ENCODE results near the gene IKBIP.
"Not testable (repeated sequence)": the region's sequence is repeated elsewhere in the genome, so short reads cannot be mapped to it uniquely, and the experiment has no call there.

IKBIP gene

GRCh38 chr12:98635657-98636323 is 8.8 kb downstream of the IKBIP start:
- Histone ChIP-seq H3K4me3 (ENCODE audit: low read depth in 1 of 2, low read length in 2 of 2) (no peak overlapping the region), H3K27me3 (ENCODE audit: low read depth, low read length) (no peaks in the 10 kb centered on the region), H3K36me3 (ENCODE audit: control insufficient read depth in 1 of 2, insufficient read depth in 2 of 2, low read length in 2 of 2) (no peaks in the 10 kb centered on the region), H3K9me3 (ENCODE audit: control insufficient read depth in 1 of 2, low read length in 2 of 2) (no peaks in the 10 kb centered on the region), H3K27ac (ENCODE audit: low read length) (no peak overlapping the region), H3K4me1 (ENCODE audit: control insufficient read depth in 1 of 2, insufficient read depth in 2 of 2, low read length in 2 of 2) (no peaks in the 10 kb centered on the region)

GRCh38 chr12:98618952-98619351 is 25.6 kb downstream of the IKBIP start:
- Histone ChIP-seq H3K9me3 (ENCODE audit: control insufficient read depth in 1 of 2, low read length in 2 of 2) (no peaks in the 10 kb centered on the region), H3K4me3 (ENCODE audit: low read depth in 1 of 2, low read length in 2 of 2) (no peak overlapping the region), H3K27ac (ENCODE audit: low read length) (peak overlapping the region; percentile 16), H3K4me1 (ENCODE audit: control insufficient read depth in 1 of 2, insufficient read depth in 2 of 2, low read length in 2 of 2) (no peaks in the 10 kb centered on the region), H3K27me3 (ENCODE audit: low read depth, low read length) (no peaks in the 10 kb centered on the region), H3K36me3 (ENCODE audit: control insufficient read depth in 1 of 2, insufficient read depth in 2 of 2, low read length in 2 of 2) (no peaks in the 10 kb centered on the region)

- Histone ChIP-seq H3K4me1 (ENCODE audit: control insufficient read depth in 1 of 2, insufficient read depth in 2 of 2, low read length in 2 of 2) (no peaks in the 10 kb centered on the region), H3K36me3 (ENCODE audit: control insufficient read depth in 1 of 2, insufficient read depth in 2 of 2, low read length in 2 of 2) (no peaks in the 10 kb centered on the region), H3K4me3 (ENCODE audit: low read depth in 1 of 2, low read length in 2 of 2) (no peak overlapping the region), H3K9me3 (ENCODE audit: control insufficient read depth in 1 of 2, low read length in 2 of 2) (no peaks in the 10 kb centered on the region), H3K27ac (ENCODE audit: low read length) (no peak overlapping the region), H3K27me3 (ENCODE audit: low read depth, low read length) (no peaks in the 10 kb centered on the region)
Measured at GRCh38 chr12:98612696-98613334, 31.8 kb downstream of the IKBIP start.

GRCh38 chr12:98610596-98610995 is 34.0 kb downstream of the IKBIP start:
- Histone ChIP-seq H3K27ac (ENCODE audit: low read length) (no peak overlapping the region), H3K9me3 (ENCODE audit: control insufficient read depth in 1 of 2, low read length in 2 of 2) (no peaks in the 10 kb centered on the region), H3K36me3 (ENCODE audit: control insufficient read depth in 1 of 2, insufficient read depth in 2 of 2, low read length in 2 of 2) (no peaks in the 10 kb centered on the region), H3K4me1 (ENCODE audit: control insufficient read depth in 1 of 2, insufficient read depth in 2 of 2, low read length in 2 of 2) (no peaks in the 10 kb centered on the region), H3K27me3 (ENCODE audit: low read depth, low read length) (no peaks in the 10 kb centered on the region), H3K4me3 (ENCODE audit: low read depth in 1 of 2, low read length in 2 of 2) (no peak overlapping the region)

GRCh38 chr12:98606359-98606988 is 38.1 kb downstream of the IKBIP start:
- Histone ChIP-seq H3K4me1 (ENCODE audit: control insufficient read depth in 1 of 2, insufficient read depth in 2 of 2, low read length in 2 of 2) (no peaks in the 10 kb centered on the region), H3K36me3 (ENCODE audit: control insufficient read depth in 1 of 2, insufficient read depth in 2 of 2, low read length in 2 of 2) (peaks cover 24 to 25% of the 10 kb centered on the region in 2 donors), H3K4me3 (ENCODE audit: low read depth in 1 of 2, low read length in 2 of 2) (no peak overlapping the region), H3K9me3 (ENCODE audit: control insufficient read depth in 1 of 2, low read length in 2 of 2) (no peaks in the 10 kb centered on the region), H3K27me3 (ENCODE audit: low read depth, low read length) (no peaks in the 10 kb centered on the region), H3K27ac (ENCODE audit: low read length) (no peak overlapping the region)

- peaks cover 55 to 65% of the 10 kb centered on the region in 2 donors for H3K36me3 ChIP-seq (ENCODE audit: control insufficient read depth in 1 of 2, insufficient read depth in 2 of 2, low read length in 2 of 2)
- no peaks in the 10 kb centered on the region for H3K27me3 ChIP-seq (ENCODE audit: low read depth, low read length)
- H3K4me1 ChIP-seq (ENCODE audit: control insufficient read depth in 1 of 2, insufficient read depth in 2 of 2, low read length in 2 of 2): peaks cover 0 to 5% of the 10 kb centered on the region in 2 donors
- H3K4me3 ChIP-seq (ENCODE audit: low read depth in 1 of 2, low read length in 2 of 2): no peak overlapping the region
- no peak overlapping the region for H3K27ac ChIP-seq (ENCODE audit: low read length)
- H3K9me3 ChIP-seq (ENCODE audit: control insufficient read depth in 1 of 2, low read length in 2 of 2): no peaks in the 10 kb centered on the region
Measured at GRCh38 chr12:98601924-98602323, 42.7 kb downstream of the IKBIP start.

GRCh38 chr12:98597313-98597712 is 47.3 kb downstream of the IKBIP start:
- H3K9me3 ChIP-seq (ENCODE audit: control insufficient read depth in 1 of 2, low read length in 2 of 2); H3K27me3 ChIP-seq (ENCODE audit: low read depth, low read length); H3K27ac ChIP-seq (ENCODE audit: low read length); H3K4me3 ChIP-seq (ENCODE audit: low read depth in 1 of 2, low read length in 2 of 2): not testable (repeated sequence)
- Histone ChIP-seq H3K36me3 (ENCODE audit: control insufficient read depth in 1 of 2, insufficient read depth in 2 of 2, low read length in 2 of 2) (peaks cover 52 to 56% of the 10 kb centered on the region in 2 donors), H3K4me1 (ENCODE audit: control insufficient read depth in 1 of 2, insufficient read depth in 2 of 2, low read length in 2 of 2) (peaks cover 3 to 22% of the 10 kb centered on the region in 2 donors)

GRCh38 chr12:98595243-98595988 is 49.2 kb downstream of the IKBIP start:
- Histone ChIP-seq H3K36me3 (ENCODE audit: control insufficient read depth in 1 of 2, insufficient read depth in 2 of 2, low read length in 2 of 2) (peaks cover 34 to 39% of the 10 kb centered on the region in 2 donors), H3K27ac (ENCODE audit: low read length) (peak overlapping the region; percentile 97), H3K4me1 (ENCODE audit: control insufficient read depth in 1 of 2, insufficient read depth in 2 of 2, low read length in 2 of 2) (peaks cover 3 to 22% of the 10 kb centered on the region in 2 donors), H3K9me3 (ENCODE audit: control insufficient read depth in 1 of 2, low read length in 2 of 2) (no peaks in the 10 kb centered on the region), H3K27me3 (ENCODE audit: low read depth, low read length) (no peaks in the 10 kb centered on the region), H3K4me3 (ENCODE audit: low read depth in 1 of 2, low read length in 2 of 2) (peak overlapping the region; percentile 97 to 99)

GRCh38 chr12:98594050-98594835 is 50.3 kb downstream of the IKBIP start:
- Histone ChIP-seq H3K36me3 (ENCODE audit: control insufficient read depth in 1 of 2, insufficient read depth in 2 of 2, low read length in 2 of 2) (peaks cover 24 to 27% of the 10 kb centered on the region in 2 donors), H3K27ac (ENCODE audit: low read length) (peak overlapping the region; percentile 97)

GRCh38 chr12:98593351-98594049 is 51.1 kb downstream of the IKBIP start, which contains the start of gene SLC25A3:
Gene SLC25A3, plus strand, starts transcription at chr12:98593686. Its CDS starts 293 bp downstream, at chr12:98593979.
- peak within 1 kb of the TSS; percentile 97 for H3K27ac ChIP-seq (ENCODE audit: low read length)
- peaks cover 3 to 22% of the 10 kb centered on the region in 2 donors for H3K4me1 ChIP-seq (ENCODE audit: control insufficient read depth in 1 of 2, insufficient read depth in 2 of 2, low read length in 2 of 2)
- peaks cover 21 to 22% of the 10 kb centered on the region in 2 donors for H3K36me3 ChIP-seq (ENCODE audit: control insufficient read depth in 1 of 2, insufficient read depth in 2 of 2, low read length in 2 of 2)
- peak within 1 kb of the TSS; percentile 97 to 99 for H3K4me3 ChIP-seq (ENCODE audit: low read depth in 1 of 2, low read length in 2 of 2)
- H3K27me3 ChIP-seq (ENCODE audit: low read depth, low read length): no peaks in the 10 kb centered on the region
- H3K9me3 ChIP-seq (ENCODE audit: control insufficient read depth in 1 of 2, low read length in 2 of 2): no peaks in the 10 kb centered on the region

More at GRCh38 chr12:98594050-98594835, 50.3 kb downstream of the IKBIP start:
- Histone ChIP-seq H3K4me1 (ENCODE audit: control insufficient read depth in 1 of 2, insufficient read depth in 2 of 2, low read length in 2 of 2) (peaks cover 3 to 22% of the 10 kb centered on the region in 2 donors), H3K27me3 (ENCODE audit: low read depth, low read length) (no peaks in the 10 kb centered on the region), H3K4me3 (ENCODE audit: low read depth in 1 of 2, low read length in 2 of 2) (peak overlapping the region; percentile 97 to 99), H3K9me3 (ENCODE audit: control insufficient read depth in 1 of 2, low read length in 2 of 2) (no peaks in the 10 kb centered on the region)

Data from muscle layer of duodenum (tissue), 2 donors.